SU-DHL-6 (cell line): ENCODE data around the gene SLC66A1.

Experiments
- H2AFZ ChIP-seq: fragments of 200-600 bp; sonication (generic); 2 replicates; pipeline ENCODE4 v1.6.1; 2014; ENCODE audit warnings: low read depth, mild to moderate bottlenecking, moderate library complexity, mixed read lengths, antibody characterized with exemption, low read length; ENCODE audit not compliant: severe bottlenecking
- H3F3A ChIP-seq: fragments of 200-600 bp; shearing (Covaris generic); 2 replicates; pipeline ENCODE4 v1.6.0; 2016; ENCODE audit warnings: antibody characterized with exemption, mild to moderate bottlenecking; ENCODE audit not compliant: insufficient read depth
- H3K27ac ChIP-seq: fragments of 200-600 bp; sonication (generic); 2 replicates; pipeline ENCODE4 v1.5.1; 2016; ENCODE audit warnings: low read depth, mild to moderate bottlenecking, low read length, moderate library complexity, mixed read lengths
- H3K27me3 ChIP-seq: fragments of 200-600 bp; sonication (generic), shearing (Covaris generic); 2 replicates; pipeline ENCODE4 v1.6.0; 2014; ENCODE audit warnings: mild to moderate bottlenecking, low read length
- H3K36me3 ChIP-seq: fragments of 200-600 bp; sonication (generic); 2 replicates; pipeline ENCODE4 v1.6.1; 2014; ENCODE audit warnings: mild to moderate bottlenecking, low read length, mixed read lengths
- H3K4me2 ChIP-seq: fragments of 300-600, 200-600 bp; shearing (Covaris generic), sonication (generic); 2 replicates; pipeline ENCODE4 v1.6.0; 2014; ENCODE audit warnings: low read length, low read depth, mild to moderate bottlenecking; ENCODE audit not compliant: poor library complexity, severe bottlenecking
- H3K4me3 ChIP-seq: fragments of 200-600 bp; sonication (generic); 2 replicates; pipeline ENCODE4 v1.5.1; 2014; ENCODE audit warnings: antibody characterized with exemption, low read length, mild to moderate bottlenecking, mixed read lengths; ENCODE audit not compliant: insufficient read depth, poor library complexity, severe bottlenecking
- H3K79me2 ChIP-seq: fragments of 200-600 bp; sonication (generic); 2 replicates; pipeline ENCODE4 v1.6.1; 2014; ENCODE audit warnings: mild to moderate bottlenecking, low read length, moderate library complexity; ENCODE audit not compliant: insufficient read depth
- H3K9ac ChIP-seq: fragments of 200-600 bp; sonication (generic); 2 replicates; pipeline ENCODE4 v1.7.0; 2014; ENCODE audit warnings: mild to moderate bottlenecking, low read length
- H3K9me2 ChIP-seq: fragments of 200-600 bp; sonication (generic); replicated peaks from 2 replicates; pipeline ENCODE4 v1.6.1; 2014; ENCODE audit warnings: low read length; ENCODE audit not compliant: insufficient read depth
- H3K9me3 ChIP-seq: fragments of 200-600 bp; sonication (generic); 2 replicates; pipeline ENCODE4 v1.6.1; 2014; ENCODE audit warnings: low read length, mixed read lengths; ENCODE audit not compliant: insufficient read depth
- H4K20me1 ChIP-seq: fragments of 200-600 bp; sonication (generic); 2 replicates; pipeline ENCODE4 v1.6.1; 2014; ENCODE audit warnings: low read depth, mild to moderate bottlenecking, antibody characterized with exemption, low read length, moderate library complexity, mixed read lengths
- CTCF ChIP-seq: fragments of 200-600 bp; sonication (generic); IDR thresholded peaks from one replicate; pipeline ENCODE4 v1.5.1; 2017; ENCODE audit warnings: antibody characterized with exemption, mild to moderate bottlenecking, low read length, moderate library complexity; ENCODE audit not compliant: insufficient read depth, poor library complexity, severe bottlenecking
- EZH2phosphoT487 ChIP-seq: fragments of 200-600 bp; sonication (generic), shearing (Covaris generic); conservative IDR thresholded peaks from 2 replicates; pipeline ENCODE4 v1.6.1; 2018; ENCODE audit warnings: mild to moderate bottlenecking, antibody characterized with exemption, low read length, moderate library complexity, mixed read lengths

Gene SLC66A1

GRCh38 chr1:19370453-19371170, 58.5 kb downstream of the SLC66A1 start:
- Histone ChIP-seq H3F3A (no peaks in the 10 kb centered on the region), H4K20me1 (no peaks in the 10 kb centered on the region), H3K4me2 (no peak overlapping the region), H3K9me2 (no peaks in the 10 kb centered on the region), H3K27me3 (no peaks in the 10 kb centered on the region), H2AFZ (no peak overlapping the region), H3K4me3 (no peak overlapping the region), H3K79me2 (no peaks in the 10 kb centered on the region), H3K9me3 (no peaks in the 10 kb centered on the region), H3K36me3 (no peaks in the 10 kb centered on the region), H3K9ac (no peak overlapping the region), H3K27ac (no peak overlapping the region)
- no peak for TF ChIP-seq CTCF
- no peak for TF ChIP-seq EZH2phosphoT487

- no peak overlapping the region for H3K9ac ChIP-seq
- no peaks in the 10 kb centered on the region for H3K27me3 ChIP-seq
- no peaks in the 10 kb centered on the region for H3F3A ChIP-seq
- H3K4me2 ChIP-seq = no peak overlapping the region
- H3K4me3 ChIP-seq = no peak overlapping the region
- no peaks in the 10 kb centered on the region for H3K9me2 ChIP-seq
- TF ChIP-seq EZH2phosphoT487 (no peak), CTCF (no peak)
- H3K36me3 ChIP-seq = no peaks in the 10 kb centered on the region
- no peaks in the 10 kb centered on the region for H3K9me3 ChIP-seq
- no peak overlapping the region for H3K27ac ChIP-seq
- no peaks in the 10 kb centered on the region for H3K79me2 ChIP-seq
- no peaks in the 10 kb centered on the region for H4K20me1 ChIP-seq
- H2AFZ ChIP-seq = no peak overlapping the region
These were observed 59.4 kb downstream of the SLC66A1 start for GRCh38 chr1:19371226-19372135.

GRCh38 chr1:19372136-19372514, 60.0 kb downstream of the SLC66A1 start:
- no peaks in the 10 kb centered on the region for H3K27me3 ChIP-seq

More at GRCh38 chr1:19372136-19372514, 60.0 kb downstream of the SLC66A1 start:
- Histone ChIP-seq H3K4me3 (no peak overlapping the region), H3K79me2 (no peaks in the 10 kb centered on the region), H3K9ac (no peak overlapping the region), H3K27ac (no peak overlapping the region), H4K20me1 (no peaks in the 10 kb centered on the region), H3K36me3 (no peaks in the 10 kb centered on the region), H3K4me2 (no peak overlapping the region), H2AFZ (no peak overlapping the region), H3K9me3 (no peaks in the 10 kb centered on the region), H3F3A (no peaks in the 10 kb centered on the region), H3K9me2 (no peaks in the 10 kb centered on the region)
- TF ChIP-seq EZH2phosphoT487 = no peak
- no peak for TF ChIP-seq CTCF
